ENCODE results near the gene RAD51C.

- no peak for TF ChIP-seq CBX2 (IDR thresholded peaks at IDR 0.05; ENCODE audit: borderline replicate concordance, low read depth)
- TF ChIP-seq FOSL2 (IDR thresholded peaks at IDR 0.05) = no peak
- no peak for TF ChIP-seq FOSL2 (CRISPR knock-in tag; IDR thresholded peaks at IDR 0.05)
- no peak for TF ChIP-seq JUNB (IDR thresholded peaks at IDR 0.05)
- TF ChIP-seq POLR2A (IDR thresholded peaks at IDR 0.05; ENCODE audit: low read length) = no peak
- TF ChIP-seq USF2 (IDR thresholded peaks at IDR 0.05) = no peak
- TF ChIP-seq RAD21 (conservative IDR thresholded peaks at IDR 0.05 in 1 of 2, IDR thresholded peaks at IDR 0.05 in 1 of 2) = no peak
- no peak for TF ChIP-seq CTCF (IDR thresholded peaks at IDR 0.05)
- TF ChIP-seq SMC3 (IDR thresholded peaks at IDR 0.05) = no peak
Observed at GRCh38 chr17:58730937-58731336, 38.5 kb downstream of the RAD51C start.

All from A549 (cell line).